LoVo (cell line): ENCODE results near the gene LRRC41.
"Not testable (repeated sequence)": the region's sequence is repeated elsewhere in the genome, so short reads cannot be mapped to it uniquely, and the experiment has no call there.

Experiments
- DNase-seq: peaks from one replicate; pipeline ENCODE4 v3.0.0-alpha.2; 2016; ENCODE audit warnings: low spot score

The LRRC41 gene

DNA sequence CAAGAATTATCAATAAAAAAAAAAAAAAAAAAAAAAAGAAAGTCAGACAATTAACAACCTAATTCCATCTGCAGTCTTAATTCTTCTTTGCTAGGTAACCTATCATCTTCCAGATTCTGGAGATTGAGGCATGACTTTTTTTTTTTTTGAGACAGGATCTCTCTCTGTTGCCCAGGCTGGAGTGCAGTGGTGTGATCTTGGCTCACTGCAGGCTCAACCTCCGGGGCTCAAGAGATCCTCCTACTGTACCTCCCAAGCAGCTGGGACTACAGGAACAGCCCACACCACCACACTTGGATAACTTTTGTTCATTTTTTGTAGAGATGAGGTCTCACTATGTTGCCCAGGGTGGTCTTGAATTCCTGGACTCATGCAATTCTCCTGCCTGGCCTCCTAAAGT lies 60.5 kb downstream of the LRRC41 start:
- no peak for DNase-seq

DNA sequence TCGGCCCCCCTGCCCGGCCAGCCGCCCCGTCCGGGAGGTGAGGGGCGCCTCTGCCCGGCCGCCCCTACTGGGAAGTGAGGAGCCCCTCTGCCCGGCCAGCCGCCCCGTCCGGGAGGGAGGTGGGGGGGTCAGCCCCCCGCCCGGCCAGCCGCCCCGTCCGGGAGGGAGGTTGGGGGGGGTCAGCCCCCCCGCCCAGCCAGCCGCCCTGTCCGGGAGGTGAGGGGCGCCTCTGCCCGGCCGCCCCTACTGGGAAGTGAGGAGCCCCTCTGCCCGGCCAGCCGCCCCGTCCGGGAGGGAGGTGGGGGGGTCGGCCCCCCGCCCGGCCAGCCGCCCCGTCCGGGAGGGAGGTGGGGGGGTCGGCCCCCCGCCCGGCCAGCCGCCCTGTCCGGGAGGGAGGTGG lies 61.7 kb downstream of the LRRC41 start:
- not testable (repeated sequence) for DNase-seq

DNA sequence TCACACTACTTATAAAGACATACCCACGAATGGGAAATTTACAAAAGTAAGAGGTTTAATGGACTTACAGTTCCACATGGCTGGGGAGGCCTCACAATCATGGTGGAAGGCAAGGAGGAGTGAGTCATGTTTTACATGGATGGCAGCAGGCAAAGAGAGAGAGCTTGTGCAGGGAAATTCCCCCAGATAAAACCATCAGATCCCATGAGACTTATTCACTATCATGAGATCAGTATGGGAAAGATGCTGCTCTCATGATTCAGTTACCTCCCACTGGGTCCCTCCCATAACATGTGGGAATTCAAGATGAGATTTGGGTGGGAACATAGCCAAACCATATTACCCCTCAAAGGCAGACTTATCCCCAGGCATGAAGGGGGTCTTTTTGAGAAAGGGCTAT lies 64.6 kb downstream of the LRRC41 start:
- not testable (repeated sequence) for DNase-seq

DNA sequence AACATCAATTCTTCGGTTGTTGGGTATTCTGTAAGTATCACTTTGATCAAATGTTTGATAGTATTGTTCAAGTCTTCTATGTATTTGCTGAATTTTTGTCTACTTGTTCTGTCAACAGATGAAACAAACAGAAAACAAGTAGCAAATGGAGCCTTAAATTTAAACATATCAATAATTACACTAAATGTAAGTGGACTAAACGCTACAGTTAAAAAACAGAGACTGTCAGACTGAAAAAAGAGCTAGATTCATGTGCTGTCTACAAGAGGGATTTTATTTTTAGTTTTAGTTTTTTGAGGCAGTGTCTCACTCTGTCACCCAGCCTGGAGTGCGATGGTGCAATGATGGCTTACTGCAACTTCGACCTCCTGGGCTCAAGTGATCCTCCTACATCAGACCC lies 66.5 kb downstream of the LRRC41 start:
- DNase-seq: no peak

DNA sequence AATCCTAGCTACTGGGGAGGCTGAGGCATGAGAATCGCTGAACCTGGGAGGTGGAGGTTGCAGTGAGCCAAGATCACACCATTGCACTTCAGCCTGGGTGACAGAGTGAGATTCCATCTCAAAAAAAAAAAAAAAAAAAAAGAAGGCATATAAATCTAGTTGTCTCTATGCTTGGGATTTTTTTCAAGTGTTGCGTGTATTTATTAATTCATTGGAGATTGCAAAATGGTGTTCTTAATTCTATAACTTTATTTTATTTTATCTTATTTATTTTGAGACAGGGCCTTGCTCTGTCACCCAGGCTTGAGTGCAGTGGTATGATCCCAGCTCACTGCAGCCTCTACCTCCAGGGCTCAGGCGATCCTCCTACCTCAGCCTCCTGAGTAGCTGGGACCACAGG lies 72.2 kb downstream of the LRRC41 start:
- DNase-seq: not testable (repeated sequence)
